ENCODE data around the gene ROR1. TPM values are rescaled to one million over a fixed set of nuclear protein-coding genes. Genes with fewer than 3 reads are reported as not detected.

ROR1 gene
- total and polyA plus RNA-seq, 2 donors (not counting 3 experiments of a cell fraction or from before 2014, with no cell fraction given): 2.6 to 3.5 TPM

- BruUV-seq (replicated peaks): no TSS peak
- no peak for DNase-seq (ENCODE audit: low read depth, low spot score)
- no peaks in the 10 kb centered on the region for H4K20me1 ChIP-seq (replicated peaks; ENCODE audit: control insufficient read depth, extremely low read depth, insufficient read depth, low read length)
- no peak overlapping the region for H3K9ac ChIP-seq (replicated peaks; ENCODE audit: extremely low read depth, insufficient read depth, low read length)
- CTCF ChIA-PET: interaction anchor here (1.0 kb wide), 1 partner anchor 440 kb away, joined by 3 read pairs; no protein-coding TSS in a partner anchor
- FAIRE-seq: no peak
- no peaks in the 10 kb centered on the region for H3K27me3 ChIP-seq (ENCODE audit: control insufficient read depth in 2 of 2, insufficient read depth in 2 of 2, low read length in 2 of 2)
- no peaks in the 10 kb centered on the region for H3K79me2 ChIP-seq (ENCODE audit: control insufficient read depth, insufficient read depth, low read length)
- H3K27ac ChIP-seq (ENCODE audit: insufficient read depth, low read depth, low read length): no peak overlapping the region
- H3K9me3 ChIP-seq (replicated peaks; ENCODE audit: control insufficient read depth, insufficient read depth, low read length): no peaks in the 10 kb centered on the region
- no peak overlapping the region for H2AFZ ChIP-seq (ENCODE audit: low read depth, low read length)
- TF ChIP-seq POLR2A (IDR thresholded peaks at IDR 0.05; ENCODE audit: low read depth, low read length) (no peak), FOS (IDR thresholded peaks at IDR 0.05; ENCODE audit: borderline replicate concordance, insufficient read depth, low read length) (no peak), CTCF (IDR thresholded peaks at IDR 0.05; ENCODE audit: extremely low read depth in 1 of 2, insufficient read depth in 1 of 2, low read depth in 1 of 2, low read length in 2 of 2) (no peak), MYC (IDR thresholded peaks at IDR 0.05; ENCODE audit: low read depth, low read length) (no peak), EZH2 (IDR thresholded peaks at IDR 0.05; ENCODE audit: borderline replicate concordance, low read depth, low read length, severe bottlenecking) (no peak), JUN (IDR thresholded peaks at IDR 0.05; ENCODE audit: borderline replicate concordance, insufficient read depth, insufficient read length, low read depth) (no peak), POLR2AphosphoS5 (IDR thresholded peaks at IDR 0.05; ENCODE audit: insufficient read depth, low read depth, low read length) (no peak), GATA2 (IDR thresholded peaks at IDR 0.05; ENCODE audit: insufficient read depth, insufficient read length, low read depth, low read length) (no peak), MAX (IDR thresholded peaks at IDR 0.05; ENCODE audit: insufficient read depth, insufficient read length) (no peak)
- no peaks in the 10 kb centered on the region for H3K9me1 ChIP-seq (replicated peaks; ENCODE audit: control insufficient read depth, extremely low read depth, insufficient read depth, low read length)
- no peaks in the 10 kb centered on the region for H3K36me3 ChIP-seq (ENCODE audit: control insufficient read depth in 2 of 2, extremely low read depth in 1 of 2, insufficient read depth in 2 of 2, low read length in 2 of 2)
- intact Hi-C loops (cut with micrococcal nuclease) (no loop called here), dilution Hi-C loops (cut with MboI; ENCODE audit: extremely low pct_ligation_motif_present, low sequenced_read_pairs) (no loop called here)
- H3K4me1 ChIP-seq (ENCODE audit: control insufficient read depth, extremely low read depth, insufficient read depth, low read length): no peaks in the 10 kb centered on the region
- H3K4me2 ChIP-seq (ENCODE audit: insufficient read depth, low read length): no peak overlapping the region
- H3K4me3 ChIP-seq (replicated peaks in 1 of 3; ENCODE audit: insufficient read depth in 1 of 3, low read depth in 1 of 3, low read length in 3 of 3): no peak overlapping the region
- POLR2A ChIA-PET: no interaction called here
These were observed 340.3 kb downstream of the ROR1 start for GRCh38 chr1:64114012-64114525.

All from endothelial cell of umbilical vein (primary cell).